HL-60/S4 treated with retinoic acid at 250 ng/mL for 4 days and 3 days (cell line): ENCODE data around the gene MAP3K4.

Experiments used
- in situ Hi-C: fragments of 300-500 bp; cut with MboI; formaldehyde crosslinking; loops from 2 replicates; pipeline ENCODE4 v1.7.0; 2022; ENCODE audit warnings: low sequenced_read_pairs

MAP3K4 gene

GRCh38 chr6:161074496-161075121, 83.0 kb downstream of the MAP3K4 start:
- in situ Hi-C loops: no loop called here

GRCh38 chr6:161076181-161076677, 84.7 kb downstream of the MAP3K4 start:
- in situ Hi-C loops: no loop called here

GRCh38 chr6:161079566-161080262, 88.1 kb downstream of the MAP3K4 start:
- in situ Hi-C loops: no loop called here

- in situ Hi-C loops: no loop called here
These were observed 88.8 kb downstream of the MAP3K4 start for GRCh38 chr6:161080263-161080970.

- in situ Hi-C loops: no loop called here
These were observed 90.6 kb downstream of the MAP3K4 start for GRCh38 chr6:161082215-161082614.

- in situ Hi-C loops: no loop called here
These were observed 93.7 kb downstream of the MAP3K4 start for GRCh38 chr6:161085246-161085645.

GRCh38 chr6:161088676-161089328, 97.2 kb downstream of the MAP3K4 start:
- in situ Hi-C loops: no loop called here

- in situ Hi-C loops: no loop called here
These were observed 99.6 kb downstream of the MAP3K4 start for GRCh38 chr6:161091151-161091550.

GRCh38 chr6:161091972-161092701, 100.6 kb downstream of the MAP3K4 start:
- in situ Hi-C loops: no loop called here

GRCh38 chr6:161094955-161095354, 103.4 kb downstream of the MAP3K4 start:
- in situ Hi-C loops: no loop called here

- in situ Hi-C loops: no loop called here
These were observed 104.3 kb downstream of the MAP3K4 start for GRCh38 chr6:161095916-161096315.

- in situ Hi-C loops: no loop called here
These were observed 108.5 kb downstream of the MAP3K4 start for GRCh38 chr6:161100072-161100471.

- in situ Hi-C loops: no loop called here
These were observed 109.9 kb downstream of the MAP3K4 start for GRCh38 chr6:161101517-161101916.

- in situ Hi-C loops: no loop called here
These were observed 111.9 kb downstream of the MAP3K4 start for GRCh38 chr6:161103475-161103874.

- in situ Hi-C loops: no loop called here
These were observed 113.4 kb downstream of the MAP3K4 start for GRCh38 chr6:161104966-161105365.

- in situ Hi-C loops: no loop called here
These were observed 113.8 kb downstream of the MAP3K4 start for GRCh38 chr6:161105408-161105807.

- in situ Hi-C loops: no loop called here
These were observed 116.5 kb downstream of the MAP3K4 start for GRCh38 chr6:161107779-161108730.

GRCh38 chr6:161108916-161109315, 117.3 kb downstream of the MAP3K4 start:
- in situ Hi-C loops: no loop called here

- in situ Hi-C loops: no loop called here
These were observed 117.8 kb downstream of the MAP3K4 start for GRCh38 chr6:161109366-161109765.
